Karpas-422 (cell line): Measurements from ENCODE around the gene RHOBTB3. TPM values are rescaled to one million over a fixed set of nuclear protein-coding genes. Genes with fewer than 3 reads are reported as not detected.

ENCODE experiments used
- DNase-seq: peaks from one replicate; pipeline ENCODE4 v3.0.0-alpha.2; 2015
- H2AFZ ChIP-seq: fragments of 200-600 bp; sonication (generic); 2 replicates; pipeline ENCODE4 v1.6.1; 2014; ENCODE audit warnings: antibody characterized with exemption, low read length, mixed read lengths
- H3K27ac ChIP-seq: fragments of 200-600 bp; sonication (generic); 2 replicates; pipeline ENCODE4 v1.5.1; 2014; ENCODE audit warnings: mild to moderate bottlenecking, low read length, moderate library complexity
- H3K27me3 ChIP-seq: fragments of 200-600 bp; sonication (generic); 2 replicates; pipeline ENCODE4 v1.6.1; 2014; ENCODE audit warnings: low read length, mixed read lengths
- H3K36me3 ChIP-seq: fragments of 200-600 bp; sonication (generic); 2 replicates; pipeline ENCODE4 v1.6.1; 2014; ENCODE audit warnings: low read length, mixed read lengths; ENCODE audit not compliant: insufficient read depth
- H3K4me1 ChIP-seq: fragments of 200-600 bp; sonication (generic); 2 replicates; pipeline ENCODE4 v1.6.1; 2014; ENCODE audit warnings: mild to moderate bottlenecking, low read length, mixed read lengths
- H3K4me2 ChIP-seq: fragments of 200-600 bp; sonication (generic); 2 replicates; pipeline ENCODE4 v1.6.1; 2014; ENCODE audit warnings: low read length, low read depth, mild to moderate bottlenecking; ENCODE audit not compliant: poor library complexity, severe bottlenecking
- H3K4me3 ChIP-seq: fragments of 200-600 bp; sonication (generic); 2 replicates; pipeline ENCODE4 v1.5.1; 2014; ENCODE audit warnings: mild to moderate bottlenecking, antibody characterized with exemption, low read length, mixed read lengths
- H3K79me2 ChIP-seq: fragments of 200-600 bp; sonication (generic); 2 replicates; pipeline ENCODE4 v1.6.1; 2014; ENCODE audit warnings: mild to moderate bottlenecking, low read length, mixed read lengths
- H3K9ac ChIP-seq: fragments of 200-600 bp; sonication (generic); 2 replicates; pipeline ENCODE4 v1.6.0; 2014; ENCODE audit warnings: low read length
- H3K9me2 ChIP-seq: fragments of 200-600 bp; sonication (generic), shearing (Covaris generic); replicated peaks from 2 replicates; pipeline ENCODE4 v1.6.0; 2014; ENCODE audit warnings: mild to moderate bottlenecking, low read length, moderate library complexity; ENCODE audit not compliant: insufficient read depth
- H3K9me3 ChIP-seq: fragments of 300-700, 200-600 bp; sonication (generic); 2 replicates; pipeline ENCODE4 v1.6.1; 2014; ENCODE audit warnings: low read length, mixed read lengths
- H4K20me1 ChIP-seq: fragments of 200-600 bp; sonication (generic); 2 replicates; pipeline ENCODE4 v1.6.1; 2014; ENCODE audit warnings: mild to moderate bottlenecking, antibody characterized with exemption, low read length, low read depth; ENCODE audit not compliant: insufficient read depth
- total RNA-seq: library from RNA; depleted of rRNA; stranded (reverse); fragments of >200 nt; shearing (Covaris generic); gene quantifications from 2 replicates; pipeline ENCODE4 v1.2.3, GENCODE V29; 2014; ENCODE audit warnings: low replicate concordance

The RHOBTB3 gene
- total RNA-seq, 1 experiment from 2014 or later, result 1.5 TPM

GRCh38 chr5:95773335-95774059 lies 42.4 kb downstream of the RHOBTB3 start:
- Histone ChIP-seq H3K4me3 (no peak overlapping the region), H3K79me2 (no peaks in the 10 kb centered on the region), H3K36me3 (no peaks in the 10 kb centered on the region), H3K9ac (no peak overlapping the region), H3K27me3 (no peaks in the 10 kb centered on the region), H3K27ac (no peak overlapping the region), H3K9me2 (no peaks in the 10 kb centered on the region), H2AFZ (no peak overlapping the region), H4K20me1 (no peaks in the 10 kb centered on the region), H3K4me1 (no peaks in the 10 kb centered on the region), H3K4me2 (no peak overlapping the region), H3K9me3 (no peaks in the 10 kb centered on the region)
- no peak for DNase-seq

DNA sequence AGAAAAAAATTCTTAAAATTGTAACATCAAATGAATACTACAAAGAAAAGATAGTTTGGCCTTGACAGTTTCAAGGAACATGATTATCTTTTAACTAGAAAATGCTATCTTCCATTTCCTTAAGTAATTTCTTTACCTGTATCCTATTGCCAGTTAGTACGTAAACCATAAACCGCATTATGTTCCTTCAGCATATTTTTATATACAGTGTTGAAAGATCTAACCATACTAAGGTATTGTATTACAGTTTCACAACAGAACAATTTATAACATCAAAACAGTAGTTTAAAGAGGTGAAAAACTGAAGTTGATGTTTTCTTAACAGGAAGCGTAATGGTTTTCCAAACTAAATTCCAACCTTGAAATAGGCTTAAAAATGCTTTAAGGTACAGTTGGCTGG lies 46.3 kb downstream of the RHOBTB3 start:
- H3K27me3 ChIP-seq, result no peaks in the 10 kb centered on the region
- no peaks in the 10 kb centered on the region for H3K9me2 ChIP-seq
- no peak overlapping the region for H3K4me2 ChIP-seq
- H3K4me3 ChIP-seq, result no peak overlapping the region
- no peak overlapping the region for H2AFZ ChIP-seq
- no peaks in the 10 kb centered on the region for H3K36me3 ChIP-seq
- no peak for DNase-seq
- no peaks in the 10 kb centered on the region for H4K20me1 ChIP-seq
- H3K79me2 ChIP-seq, result no peaks in the 10 kb centered on the region
- no peak overlapping the region for H3K27ac ChIP-seq
- H3K9ac ChIP-seq, result no peak overlapping the region
- no peaks in the 10 kb centered on the region for H3K9me3 ChIP-seq
- peaks cover 6% of the 10 kb centered on the region; the same call in 1 of the 2 replicates for H3K4me1 ChIP-seq

GRCh38 chr5:95778713-95779436 lies 47.7 kb downstream of the RHOBTB3 start:
- H3K27me3 ChIP-seq, result no peaks in the 10 kb centered on the region
- peaks cover 6% of the 10 kb centered on the region; the same call in 1 of the 2 replicates for H3K4me1 ChIP-seq
- no peak overlapping the region for H3K4me3 ChIP-seq
- no peaks in the 10 kb centered on the region for H3K9me2 ChIP-seq
- no peaks in the 10 kb centered on the region for H4K20me1 ChIP-seq
- no peak for DNase-seq
- no peak overlapping the region for H3K4me2 ChIP-seq
- H3K27ac ChIP-seq, result no peak overlapping the region
- H3K79me2 ChIP-seq, result no peaks in the 10 kb centered on the region
- no peaks in the 10 kb centered on the region for H3K36me3 ChIP-seq
- H3K9ac ChIP-seq, result no peak overlapping the region
- no peaks in the 10 kb centered on the region for H3K9me3 ChIP-seq
- no peak overlapping the region for H2AFZ ChIP-seq

DNA sequence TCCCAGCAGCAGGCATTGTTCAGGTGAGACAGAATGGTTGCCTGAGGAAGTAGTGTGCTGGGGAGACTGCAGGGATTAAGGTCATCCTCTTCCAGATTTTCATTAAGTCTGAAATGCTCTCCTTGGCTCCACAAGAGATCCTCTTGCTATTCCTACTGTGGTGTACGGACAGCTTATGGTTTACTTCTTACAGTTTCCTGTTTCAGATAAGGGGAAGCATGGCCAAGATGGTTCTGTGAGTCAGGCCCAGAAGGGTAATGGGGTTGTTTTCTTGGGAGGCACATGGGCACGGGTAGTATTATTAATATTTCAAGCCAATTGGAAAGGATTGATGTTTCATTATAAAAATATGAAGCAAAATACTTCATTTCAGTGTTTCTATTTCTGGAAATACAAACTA lies 48.5 kb downstream of the RHOBTB3 start:
- H3K4me1 ChIP-seq, result peaks cover 6% of the 10 kb centered on the region; the same call in 1 of the 2 replicates
- no peak for DNase-seq
- no peaks in the 10 kb centered on the region for H4K20me1 ChIP-seq
- H3K9me3 ChIP-seq, result no peaks in the 10 kb centered on the region
- H3K9me2 ChIP-seq, result no peaks in the 10 kb centered on the region
- H3K36me3 ChIP-seq, result no peaks in the 10 kb centered on the region
- no peak overlapping the region for H3K9ac ChIP-seq
- H3K4me3 ChIP-seq, result no peak overlapping the region
- H2AFZ ChIP-seq, result no peak overlapping the region
- no peak overlapping the region for H3K27ac ChIP-seq
- H3K27me3 ChIP-seq, result no peaks in the 10 kb centered on the region
- H3K4me2 ChIP-seq, result no peak overlapping the region
- H3K79me2 ChIP-seq, result no peaks in the 10 kb centered on the region

- DNase-seq, result no peak
- H3K79me2 ChIP-seq, result no peaks in the 10 kb centered on the region
- H3K27ac ChIP-seq, result no peak overlapping the region
- no peak overlapping the region for H2AFZ ChIP-seq
- H3K27me3 ChIP-seq, result no peaks in the 10 kb centered on the region
- peaks cover 6% of the 10 kb centered on the region; the same call in 1 of the 2 replicates for H3K4me1 ChIP-seq
- no peaks in the 10 kb centered on the region for H3K9me3 ChIP-seq
- no peak overlapping the region for H3K4me3 ChIP-seq
- H3K4me2 ChIP-seq, result no peak overlapping the region
- H3K9ac ChIP-seq, result no peak overlapping the region
- no peaks in the 10 kb centered on the region for H4K20me1 ChIP-seq
- no peaks in the 10 kb centered on the region for H3K9me2 ChIP-seq
- H3K36me3 ChIP-seq, result no peaks in the 10 kb centered on the region
These were observed 49.5 kb downstream of the RHOBTB3 start for GRCh38 chr5:95780597-95780996.

- Histone ChIP-seq H3K27me3 (no peaks in the 10 kb centered on the region), H2AFZ (peak overlapping the region; percentile 81), H3K27ac (no peak overlapping the region), H3K79me2 (no peaks in the 10 kb centered on the region), H4K20me1 (no peaks in the 10 kb centered on the region), H3K36me3 (no peaks in the 10 kb centered on the region), H3K4me1 (peaks cover 6% of the 10 kb centered on the region; the same call in 1 of the 2 replicates), H3K4me2 (peak overlapping the region; percentile 54), H3K9me3 (no peaks in the 10 kb centered on the region), H3K9ac (0 out of 2 replicates have a peak overlapping the region, but pooled peaks have one; percentile 13), H3K4me3 (peak overlapping the region; percentile 27; the same call in 1 of the 2 replicates), H3K9me2 (no peaks in the 10 kb centered on the region)
- DNase-seq, result peak; percentile 91
These were observed 50.0 kb downstream of the RHOBTB3 start for GRCh38 chr5:95781101-95781583.

DNA sequence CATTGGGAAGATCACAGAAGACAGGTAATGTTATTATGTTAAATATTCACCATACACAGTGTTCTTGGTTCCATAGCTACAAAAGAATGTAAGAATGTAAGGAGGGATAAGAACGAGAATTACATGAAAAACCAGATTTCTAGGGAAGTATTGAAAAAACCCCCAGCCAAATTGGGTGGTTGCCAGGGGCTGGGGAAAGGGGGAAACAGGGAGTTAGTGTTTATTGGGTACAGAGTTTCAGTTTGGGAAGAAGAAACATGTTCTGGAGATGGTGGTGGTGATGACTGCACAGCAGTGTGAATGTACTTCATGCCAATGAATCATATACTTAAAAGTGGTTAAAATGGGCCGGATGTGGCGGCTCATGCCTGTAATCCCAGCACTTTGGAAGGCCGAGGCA lies 51.0 kb downstream of the RHOBTB3 start:
- no peaks in the 10 kb centered on the region for H3K9me3 ChIP-seq
- no peaks in the 10 kb centered on the region for H3K36me3 ChIP-seq
- peaks cover 6% of the 10 kb centered on the region; the same call in 1 of the 2 replicates for H3K4me1 ChIP-seq

DNA sequence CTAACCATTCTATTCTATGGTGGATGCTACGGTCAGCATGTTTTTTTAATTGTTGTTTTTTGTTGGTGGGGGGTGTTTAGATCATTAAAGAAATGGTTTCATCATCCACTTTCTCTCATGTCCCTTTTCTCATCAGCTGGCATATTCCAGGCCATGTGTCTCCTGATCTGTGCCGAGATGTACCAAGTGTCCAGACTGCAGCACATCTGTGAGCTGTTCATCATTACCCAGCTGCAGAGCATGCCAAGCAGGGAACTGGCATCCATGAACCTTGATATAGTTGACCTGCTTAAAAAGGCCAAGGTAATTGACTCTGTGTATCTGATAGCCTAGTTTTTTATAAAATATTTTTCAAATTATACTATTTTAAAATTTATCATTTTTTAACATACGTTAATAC lies 52.5 kb downstream of the RHOBTB3 start:
- Histone ChIP-seq H3K4me1 (peaks cover 6% of the 10 kb centered on the region; the same call in 1 of the 2 replicates), H3K27ac (no peak overlapping the region), H2AFZ (no peak overlapping the region), H3K9me2 (no peaks in the 10 kb centered on the region), H3K27me3 (no peaks in the 10 kb centered on the region), H3K9ac (no peak overlapping the region), H3K79me2 (no peaks in the 10 kb centered on the region), H3K9me3 (no peaks in the 10 kb centered on the region), H3K36me3 (no peaks in the 10 kb centered on the region), H4K20me1 (no peaks in the 10 kb centered on the region), H3K4me2 (no peak overlapping the region), H3K4me3 (no peak overlapping the region)
- no peak for DNase-seq

More for the DNA sequence above, 51.0 kb downstream of the RHOBTB3 start:
- Histone ChIP-seq H4K20me1 (no peaks in the 10 kb centered on the region), H3K4me3 (no peak overlapping the region), H3K9me2 (no peaks in the 10 kb centered on the region), H3K27ac (no peak overlapping the region), H2AFZ (no peak overlapping the region), H3K27me3 (no peaks in the 10 kb centered on the region), H3K79me2 (no peaks in the 10 kb centered on the region), H3K9ac (no peak overlapping the region), H3K4me2 (no peak overlapping the region)
- no peak for DNase-seq
